K562 treated with DMSO at 1 percent for 24 hours (cell line): ENCODE measurements around the gene MMP14. TPM values are rescaled to one million over a fixed set of nuclear protein-coding genes. Genes with fewer than 3 reads are reported as not detected.

Experiments used
- total RNA-seq: library from RNA; unstranded; fragments of 300-600 nt; gene quantifications from 2 replicates; pipeline ENCODE4 v1.2.3, GENCODE V29; 2022; ENCODE audit warnings: low read depth; ENCODE audit not compliant: insufficient read depth

Gene MMP14
- total RNA-seq = 3.0 and 3.6 TPM in 2 replicates

GRCh38 chr14:22836301-22837113 is at the start of gene MMP14:
TSS of gene MMP14 (plus strand) at chr14:22836585. CDS start at chr14:22836818, 233 bp downstream.

GRCh38 chr14:22814941-22815713 is 21.3 kb upstream of the MMP14 start, which contains the start of gene SLC7A7:
TSS of gene SLC7A7 (minus strand) at chr14:22815435. CDS start at chr14:22813398, 2,037 bp downstream.

GRCh38 chr14:22829661-22830442 is 6.5 kb upstream of the MMP14 start, which contains the start of gene MRPL52:
TSS of gene MRPL52 (plus strand) at chr14:22829887. CDS start at chr14:22829913, 26 bp downstream.

GRCh38 chr14:22871224-22872032 is 35.0 kb downstream of the MMP14 start, which contains the start of gene LRP10:
TSS of gene LRP10 (plus strand) at chr14:22871740. CDS start at chr14:22872304, 564 bp downstream.

GRCh38 chr14:22883173-22883976 is 47.0 kb downstream of the MMP14 start, which contains the start of gene REM2:
TSS of gene REM2 (plus strand) at chr14:22883222. CDS start at chr14:22883288, 66 bp downstream.

Other genes starting within 250 kb of the MMP14 start
- gene DAD1, start 247.4 kb upstream of the MMP14 start, total RNA-seq = 234 and 250 TPM in 2 replicates
- gene ABHD4, start 238.3 kb upstream of the MMP14 start, total RNA-seq = 31.9 and 32.7 TPM in 2 replicates
- not detected in 2 replicates for gene OR6J1, start 192.2 kb upstream of the MMP14 start, total RNA-seq
- 109 and 111 TPM in 2 replicates for gene OXA1L, start 69.9 kb upstream of the MMP14 start, total RNA-seq
- 1.1 and 3.5 TPM in 2 replicates for gene SLC7A7, start 21.1 kb upstream of the MMP14 start, total RNA-seq
- gene MRPL52, start 6.7 kb upstream of the MMP14 start, total RNA-seq = 98.0 and 108 TPM in 2 replicates
- 75.9 and 77.9 TPM in 2 replicates for gene LRP10, start 35.2 kb downstream of the MMP14 start, total RNA-seq
- gene REM2, start 46.6 kb downstream of the MMP14 start, total RNA-seq = 0.79 and 1.2 TPM in 2 replicates
- gene RBM23, start 82.6 kb downstream of the MMP14 start, total RNA-seq = 44.1 and 51.2 TPM in 2 replicates
- gene PRMT5, start 92.8 kb downstream of the MMP14 start, total RNA-seq = 92.0 and 107 TPM in 2 replicates
- gene HAUS4, start 120.5 kb downstream of the MMP14 start, total RNA-seq = 103 and 114 TPM in 2 replicates
- 13.0 and 13.8 TPM in 2 replicates for gene AJUBA, start 146.0 kb downstream of the MMP14 start, total RNA-seq
- 24.9 and 27.5 TPM in 2 replicates for gene C14orf93, start 173.6 kb downstream of the MMP14 start, total RNA-seq
- gene PSMB5, start 198.3 kb downstream of the MMP14 start, total RNA-seq = 142 and 154 TPM in 2 replicates
- not detected in 2 replicates for gene PSMB11, start 205.6 kb downstream of the MMP14 start, total RNA-seq
- 19.6 and 20.7 TPM in 2 replicates for gene CDH24, start 220.9 kb downstream of the MMP14 start, total RNA-seq